NCI-H748 treated with DMSO at 0.1 percent for 48 hours (cell line): Measurements from ENCODE around the gene HACD3.
A peak's percentile ranks its signal among the peaks of the same experiment; 100 is the strongest.
"Not testable (repeated sequence)": the region's sequence is repeated elsewhere in the genome, so short reads cannot be mapped to it uniquely, and the experiment has no call there.

Source experiments
- DNase-seq: peaks from one replicate; lab custom pipeline; 2025; lab: John Stamatoyannopoulos, UW

The HACD3 gene

GRCh38 chr15:65530318-65531111 is at the start of gene HACD3:
HACD3 (plus strand) TSS chr15:65530463; CDS start chr15:65530632, 169 bp downstream.
- peak; percentile 57 for DNase-seq

DNA sequence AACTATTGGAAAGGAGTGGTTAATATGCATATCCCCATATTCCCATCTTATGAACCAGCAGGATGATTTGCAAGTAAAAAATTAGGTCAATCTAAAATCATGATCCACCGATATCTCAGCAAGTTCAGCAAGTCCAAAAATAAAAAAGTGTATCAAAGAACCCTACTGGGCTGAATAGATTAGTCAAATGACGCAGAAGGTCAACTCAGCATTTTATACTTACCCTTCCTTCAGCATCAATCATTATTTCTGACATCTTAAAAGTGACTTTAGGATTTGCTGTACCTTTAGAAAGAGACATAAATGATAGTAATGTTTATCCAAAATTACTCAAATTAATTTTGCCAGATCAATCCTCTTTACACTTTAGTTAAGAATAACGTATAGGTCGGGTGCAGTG is 45.4 kb upstream of the HACD3 start:
- DNase-seq: no peak

- no peak for DNase-seq
These were observed 36.2 kb upstream of the HACD3 start for GRCh38 chr15:65494076-65494475.

DNA sequence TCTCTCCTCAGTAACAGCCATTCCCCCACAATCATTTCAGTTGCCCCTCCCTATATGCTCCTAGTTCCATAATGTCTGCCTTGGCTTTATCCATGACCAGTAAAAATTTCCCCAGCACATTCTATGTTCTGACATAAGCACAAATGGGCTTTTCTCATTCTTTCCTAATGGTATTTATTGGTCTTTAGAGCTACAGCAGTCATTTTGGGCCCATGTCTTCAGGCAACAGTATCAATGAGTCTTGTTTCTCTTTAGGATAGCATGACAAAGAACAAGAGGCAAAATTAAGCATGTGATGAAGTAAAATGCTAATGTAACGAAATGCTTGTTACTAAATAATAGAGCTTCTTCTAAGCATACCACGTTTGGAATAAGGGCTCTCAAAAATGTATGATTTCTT is 20.9 kb upstream of the HACD3 start:
- DNase-seq: no peak

- no peak for DNase-seq
These were observed 18.1 kb upstream of the HACD3 start for GRCh38 chr15:65512189-65512588.

- DNase-seq: no peak
These were observed 17.4 kb upstream of the HACD3 start for GRCh38 chr15:65512807-65513416.

- peak; percentile 75 for DNase-seq
These were observed 13.0 kb upstream of the HACD3 start, which contains the start of gene DPP8 for GRCh38 chr15:65516997-65517865. DPP8 (minus strand) TSS chr15:65517689; CDS start chr15:65512553, 5,136 bp downstream.

GRCh38 chr15:65517866-65518207 is 12.4 kb upstream of the HACD3 start:
- DNase-seq: no peak

DNA sequence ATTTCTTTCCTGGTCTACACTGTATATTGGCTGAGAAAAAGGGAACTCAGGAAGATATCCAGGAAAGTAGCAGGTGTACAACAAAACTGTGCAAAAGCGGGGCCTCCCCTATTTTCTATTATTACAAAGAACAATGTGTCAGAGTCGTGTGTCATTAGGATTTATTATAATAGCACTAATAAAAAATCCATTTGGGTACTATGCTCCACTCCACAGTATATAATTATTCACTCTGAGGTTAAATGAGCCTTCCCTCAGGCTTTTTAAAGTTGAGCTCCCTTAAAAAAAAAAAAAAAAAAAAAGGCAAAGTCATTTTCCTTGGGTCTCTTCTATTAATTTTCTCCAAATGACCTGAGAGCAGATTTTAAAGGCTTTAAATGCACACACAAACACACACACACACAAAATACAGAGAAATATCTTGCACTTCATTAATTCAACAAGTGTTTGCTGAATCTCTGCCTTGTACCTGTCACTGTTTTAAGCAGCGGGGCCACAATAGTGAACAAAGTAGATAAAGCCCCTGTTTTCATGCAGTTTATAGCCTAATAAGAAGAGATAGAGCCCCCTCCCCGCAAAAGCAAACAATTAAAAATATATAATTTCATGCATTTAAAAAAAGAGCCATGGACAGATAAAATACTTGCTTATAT is 11.5 kb upstream of the HACD3 start:
- no peak for DNase-seq

- DNase-seq: no peak
These were observed 8.9 kb upstream of the HACD3 start for GRCh38 chr15:65521350-65521749.

GRCh38 chr15:65524226-65524625 is 6.0 kb upstream of the HACD3 start:
- DNase-seq: no peak

GRCh38 chr15:65525622-65526021 is 4.6 kb upstream of the HACD3 start:
- DNase-seq: no peak

DNA sequence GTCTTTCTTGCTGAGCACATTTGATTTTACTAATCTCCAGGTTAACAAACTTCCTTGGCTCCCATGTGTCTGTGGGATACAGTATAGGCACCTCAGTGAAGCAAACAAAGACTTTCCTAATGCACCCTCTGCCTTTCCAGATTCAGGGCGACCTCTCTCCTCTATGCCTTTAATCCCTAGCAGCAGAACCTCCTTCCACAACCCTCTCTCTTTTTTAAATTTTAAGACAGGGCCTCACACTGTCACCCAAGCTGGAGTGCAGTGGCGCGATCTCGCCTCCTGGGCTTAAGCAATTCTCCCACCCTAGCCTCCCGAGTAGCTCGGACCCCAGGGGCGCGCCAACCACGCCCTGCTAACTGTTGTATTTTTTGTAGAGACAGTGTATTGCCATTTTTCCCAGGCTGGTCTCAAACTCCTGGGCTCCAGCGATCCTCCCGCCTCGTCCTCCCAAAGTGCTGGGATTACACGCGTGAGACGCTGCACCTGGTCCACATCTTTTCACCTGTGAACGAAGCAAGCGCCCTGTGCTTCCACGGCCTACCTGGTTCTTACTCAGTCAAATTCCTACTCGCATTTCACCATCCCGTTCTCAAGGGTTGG is 1.7 kb upstream of the HACD3 start:
- DNase-seq: no peak

DNA sequence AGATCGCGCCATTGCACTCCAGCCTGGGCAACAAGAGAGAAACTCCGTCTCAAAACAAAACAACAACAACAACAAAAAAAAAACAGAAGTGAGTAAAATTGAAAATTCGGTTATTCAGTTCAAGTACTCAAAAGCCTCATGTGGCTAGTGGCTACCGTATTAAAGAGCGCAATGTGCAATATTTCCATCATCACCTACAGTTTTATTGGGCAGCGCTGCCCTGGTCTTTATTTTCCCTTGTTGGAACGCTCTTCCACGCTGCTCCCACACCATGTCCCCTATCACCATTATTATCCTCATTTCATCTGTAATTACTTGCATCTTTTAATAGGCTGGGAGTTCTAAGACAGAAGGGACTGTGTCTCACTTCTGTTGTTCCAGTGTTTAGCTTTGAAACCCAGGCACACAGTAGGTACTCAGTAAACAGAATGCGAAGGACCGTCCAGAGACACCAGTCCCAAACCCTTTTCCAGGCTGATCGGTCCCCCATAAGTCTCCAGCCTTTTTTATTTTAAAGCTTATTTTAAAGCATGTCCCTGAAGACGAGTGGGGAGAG is 423 bp upstream of the HACD3 start:
- no peak for DNase-seq

- no peak for DNase-seq
These were observed 2.4 kb downstream of the HACD3 start for GRCh38 chr15:65532738-65533051.

- DNase-seq: no peak
These were observed 2.9 kb downstream of the HACD3 start for GRCh38 chr15:65533057-65533756.

GRCh38 chr15:65535192-65535591 is 4.9 kb downstream of the HACD3 start:
- DNase-seq: no peak

DNA sequence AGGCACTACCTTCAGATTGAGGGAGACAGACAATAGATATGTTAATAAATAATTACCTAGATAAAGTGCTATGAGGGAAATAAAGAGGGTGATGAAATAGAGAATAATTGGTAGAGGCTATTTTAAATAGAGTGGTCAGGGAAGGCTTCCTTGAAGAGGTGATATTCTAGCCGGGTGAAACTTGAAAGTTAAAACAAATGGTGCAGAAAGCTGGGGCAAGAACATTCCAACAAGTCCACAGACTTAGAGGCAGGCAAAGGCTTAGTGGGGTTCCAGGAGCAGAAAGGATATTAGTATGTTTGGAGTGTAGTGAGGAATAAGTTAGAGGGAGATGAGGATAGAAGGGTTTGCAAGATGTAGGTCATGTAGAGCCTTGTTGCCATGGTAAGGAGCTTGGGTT is 10.1 kb downstream of the HACD3 start:
- no peak for DNase-seq

GRCh38 chr15:65541231-65541820 is 11.1 kb downstream of the HACD3 start:
- no peak for DNase-seq

GRCh38 chr15:65547841-65548240 is 17.6 kb downstream of the HACD3 start:
- DNase-seq: no peak

DNA sequence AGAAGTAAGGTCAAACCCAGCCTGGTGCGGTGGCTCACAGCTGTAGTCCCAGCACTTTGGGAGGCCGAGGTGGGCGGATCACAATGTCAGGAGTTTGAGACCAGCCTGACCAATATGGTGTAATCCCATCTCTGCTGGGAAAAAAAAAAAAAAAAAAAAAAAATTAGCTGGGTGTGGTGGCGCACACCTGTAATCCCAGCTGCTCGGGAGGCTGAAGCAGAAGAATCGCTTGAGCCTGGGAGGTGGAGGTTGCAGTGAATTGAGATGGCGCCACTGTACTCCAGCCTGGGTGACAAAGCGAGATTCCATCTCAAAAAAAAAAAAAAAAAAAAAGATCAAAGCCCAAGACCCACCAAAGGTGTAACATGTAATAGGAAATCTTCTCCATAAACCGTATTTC is 19.0 kb downstream of the HACD3 start:
- DNase-seq: not testable (repeated sequence)
